A673 (cell line): ENCODE data around the gene CEACAM5. TPM values are rescaled to one million over a fixed set of nuclear protein-coding genes. Genes with fewer than 3 reads are reported as not detected.

Experiments
- BruUV-seq: library from RNA; stranded (reverse); fragments of 400-500 nt; replicated peaks from 2 replicates; lab custom pipeline; 2021; lab: Mats Ljungman, UMichigan
- CTCF ChIA-PET: fragments of 300-600 bp; sonication (Branson Sonifier 250); formaldehyde crosslinking; loops from one replicate; lab custom pipeline; 2022; ENCODE audit warnings: antibody characterized with exemption; lab: Charles Lee
- POLR2A ChIA-PET: fragments of 300-600 bp; sonication (Branson Sonifier 250); formaldehyde crosslinking; loops from one replicate; lab custom pipeline; 2022; ENCODE audit warnings: antibody characterized with exemption; ENCODE audit not compliant: low non-redundant PET; lab: Charles Lee
- DNase-seq: peaks from one replicate; pipeline ENCODE4 v3.0.0-alpha.2; 2015; ENCODE audit warnings: low spot score
- H3K27ac ChIP-seq: fragments of 200-600 bp; sonication (generic); 2 replicates; pipeline ENCODE4 v1.5.1; 2016; ENCODE audit warnings: mixed run types, low read depth, mild to moderate bottlenecking, mixed read lengths, antibody characterized with exemption, low read length; ENCODE audit not compliant: poor library complexity, severe bottlenecking
- H3K27me3 ChIP-seq: fragments of 200-600 bp; sonication (generic); replicated peaks from 2 replicates; pipeline ENCODE4 v1.6.1; 2017; ENCODE audit warnings: mixed run types, low read depth, mild to moderate bottlenecking, mixed read lengths, antibody characterized with exemption, low read length; ENCODE audit not compliant: insufficient read depth, poor library complexity
- H3K36me3 ChIP-seq: fragments of 200-600 bp; sonication (generic); 2 replicates; pipeline ENCODE4 v1.6.1; 2016; ENCODE audit warnings: mixed run types, mild to moderate bottlenecking, mixed read lengths, antibody characterized with exemption, low read length; ENCODE audit not compliant: insufficient read depth, poor library complexity, severe bottlenecking
- H3K4me1 ChIP-seq: fragments of 200-600 bp; sonication (generic); 2 replicates; pipeline ENCODE4 v1.6.1; 2017; ENCODE audit warnings: mixed run types, mild to moderate bottlenecking, mixed read lengths, antibody characterized with exemption, low read length; ENCODE audit not compliant: insufficient read depth, poor library complexity, severe bottlenecking
- H3K4me3 ChIP-seq: fragments of 200-600 bp; sonication (generic); 2 replicates; pipeline ENCODE4 v1.5.1; 2016; ENCODE audit warnings: low read depth, mixed run types, mild to moderate bottlenecking, mixed read lengths, low read length; ENCODE audit not compliant: poor library complexity, severe bottlenecking
- H3K9me3 ChIP-seq: fragments of 200-600 bp; sonication (generic); 2 replicates; pipeline ENCODE4 v1.6.1; 2016; ENCODE audit warnings: mixed run types, low read depth, mild to moderate bottlenecking, mixed read lengths, antibody characterized with exemption, low read length; ENCODE audit not compliant: poor library complexity, severe bottlenecking
- EZH2 ChIP-seq: fragments of 200-600 bp; sonication (generic); IDR thresholded peaks from 2 replicates; pipeline ENCODE4 v1.6.1; 2017; ENCODE audit warnings: borderline replicate concordance, low read depth, mild to moderate bottlenecking, mixed read lengths, antibody characterized with exemption, low read length; ENCODE audit not compliant: poor library complexity, severe bottlenecking
- intact Hi-C: fragments of 100-400 bp; cut with micrococcal nuclease; formaldehyde crosslinking; loops from one replicate; pipeline ENCODE4 v1.10.0; 2022; ENCODE audit not compliant: unreplicated experiment
- total RNA-seq: library from RNA; stranded (reverse); gene quantifications from 2 replicates; pipeline ENCODE4 v1.2.3, GENCODE V29; 2021
- TF ChIP-seq, protein P1 (sequence below): fragments of 300-800, 200-600 bp; sonication (generic); conservative IDR thresholded peaks from 2 replicates; pipeline ENCODE4 v1.5.1; 2017; ENCODE audit warnings: low read depth, mild to moderate bottlenecking, antibody characterized with exemption, low read length, moderate library complexity, mixed read lengths

The CEACAM5 gene
- total RNA-seq, 1 experiment from 2014 or later = 0.54 TPM

DNA sequence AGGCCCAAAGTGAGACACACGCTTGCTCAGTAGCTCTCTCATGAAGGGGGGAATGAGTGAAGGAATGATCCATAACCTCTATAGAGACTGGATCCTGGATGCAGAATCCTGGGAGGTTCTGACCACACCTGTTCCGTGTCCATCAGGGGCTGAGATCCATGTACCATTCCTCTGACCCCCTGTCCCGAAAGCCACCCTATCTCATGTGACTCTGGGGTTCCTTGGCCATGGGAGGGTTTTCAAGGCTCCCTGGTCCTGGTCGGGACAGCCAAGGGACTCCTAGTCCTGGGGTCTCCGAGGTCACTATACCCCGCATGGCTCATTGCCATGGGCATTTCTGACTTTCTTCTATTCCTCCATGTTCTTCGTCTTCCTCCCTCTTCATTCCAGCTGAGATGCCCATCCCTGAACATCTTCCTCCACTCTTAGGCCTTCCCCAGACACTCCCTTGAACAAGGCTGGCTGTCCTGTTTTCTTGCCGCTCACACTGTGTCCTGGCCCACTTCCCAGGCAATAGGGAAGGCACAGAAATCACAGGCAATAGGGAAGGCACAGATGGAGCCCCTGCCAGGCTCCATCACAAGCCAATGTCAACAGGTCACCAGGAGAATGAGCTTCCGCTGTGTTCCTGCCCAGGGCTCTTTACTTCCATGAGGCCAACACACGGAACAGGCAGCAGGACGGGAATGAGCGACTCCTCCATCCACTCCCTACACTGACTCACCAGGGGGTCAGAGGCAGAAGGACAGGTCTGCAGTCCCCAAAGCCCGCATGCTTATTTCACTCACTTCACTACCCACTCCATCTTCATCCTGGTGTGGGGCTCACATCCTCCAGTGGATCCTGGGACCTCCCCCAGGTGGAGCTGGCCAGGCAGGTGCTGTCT, 3.2 kb downstream of the CEACAM5 start:
- no peak for TF ChIP-seq EZH2
- TF ChIP-seq, protein P1, sequence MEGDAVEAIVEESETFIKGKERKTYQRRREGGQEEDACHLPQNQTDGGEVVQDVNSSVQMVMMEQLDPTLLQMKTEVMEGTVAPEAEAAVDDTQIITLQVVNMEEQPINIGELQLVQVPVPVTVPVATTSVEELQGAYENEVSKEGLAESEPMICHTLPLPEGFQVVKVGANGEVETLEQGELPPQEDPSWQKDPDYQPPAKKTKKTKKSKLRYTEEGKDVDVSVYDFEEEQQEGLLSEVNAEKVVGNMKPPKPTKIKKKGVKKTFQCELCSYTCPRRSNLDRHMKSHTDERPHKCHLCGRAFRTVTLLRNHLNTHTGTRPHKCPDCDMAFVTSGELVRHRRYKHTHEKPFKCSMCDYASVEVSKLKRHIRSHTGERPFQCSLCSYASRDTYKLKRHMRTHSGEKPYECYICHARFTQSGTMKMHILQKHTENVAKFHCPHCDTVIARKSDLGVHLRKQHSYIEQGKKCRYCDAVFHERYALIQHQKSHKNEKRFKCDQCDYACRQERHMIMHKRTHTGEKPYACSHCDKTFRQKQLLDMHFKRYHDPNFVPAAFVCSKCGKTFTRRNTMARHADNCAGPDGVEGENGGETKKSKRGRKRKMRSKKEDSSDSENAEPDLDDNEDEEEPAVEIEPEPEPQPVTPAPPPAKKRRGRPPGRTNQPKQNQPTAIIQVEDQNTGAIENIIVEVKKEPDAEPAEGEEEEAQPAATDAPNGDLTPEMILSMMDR = no peak
- DNase-seq = no peak
- H3K9me3 ChIP-seq = no peaks in the 10 kb centered on the region
- no peak overlapping the region for H3K27ac ChIP-seq
- intact Hi-C loops = no loop called here
- no peaks in the 10 kb centered on the region for H3K36me3 ChIP-seq
- no peak overlapping the region for H3K4me3 ChIP-seq
- CTCF ChIA-PET = no interaction called here
- H3K4me1 ChIP-seq = peaks cover 11% of the 10 kb centered on the region
- no peaks in the 10 kb centered on the region for H3K27me3 ChIP-seq
- BruUV-seq = no TSS peak
- POLR2A ChIA-PET = no interaction called here

DNA sequence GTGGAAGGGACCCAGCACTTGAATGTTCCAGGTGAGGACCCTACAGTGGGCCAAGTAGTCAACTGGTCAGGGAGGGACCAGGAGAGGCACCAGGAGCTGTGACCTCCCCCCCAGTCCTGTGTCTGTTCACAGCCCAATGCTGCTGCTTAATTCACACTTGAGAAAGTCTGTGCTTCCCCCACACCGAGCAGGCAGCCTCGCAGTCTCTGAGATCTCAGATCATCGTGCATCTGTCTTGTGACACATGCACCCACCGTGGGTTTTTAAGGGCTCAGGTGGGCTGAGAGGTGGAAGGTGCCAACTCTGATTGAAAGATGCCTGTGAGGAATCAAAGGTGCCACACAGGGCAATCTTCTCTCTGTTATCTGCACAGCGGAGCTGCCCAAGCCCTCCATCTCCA, 6.2 kb downstream of the CEACAM5 start:
- no TSS peak for BruUV-seq
- intact Hi-C loops = no loop called here
- TF ChIP-seq, protein P1 = no peak
- TF ChIP-seq EZH2 = no peak
- ChIA-PET POLR2A (no interaction called here), CTCF (no interaction called here)
- no peaks in the 10 kb centered on the region for H3K9me3 ChIP-seq
- H3K4me3 ChIP-seq = no peak overlapping the region
- no peaks in the 10 kb centered on the region for H3K27me3 ChIP-seq
- no peak for DNase-seq
- H3K27ac ChIP-seq = no peak overlapping the region
- no peaks in the 10 kb centered on the region for H3K36me3 ChIP-seq
- H3K4me1 ChIP-seq = no peaks in the 10 kb centered on the region

DNA sequence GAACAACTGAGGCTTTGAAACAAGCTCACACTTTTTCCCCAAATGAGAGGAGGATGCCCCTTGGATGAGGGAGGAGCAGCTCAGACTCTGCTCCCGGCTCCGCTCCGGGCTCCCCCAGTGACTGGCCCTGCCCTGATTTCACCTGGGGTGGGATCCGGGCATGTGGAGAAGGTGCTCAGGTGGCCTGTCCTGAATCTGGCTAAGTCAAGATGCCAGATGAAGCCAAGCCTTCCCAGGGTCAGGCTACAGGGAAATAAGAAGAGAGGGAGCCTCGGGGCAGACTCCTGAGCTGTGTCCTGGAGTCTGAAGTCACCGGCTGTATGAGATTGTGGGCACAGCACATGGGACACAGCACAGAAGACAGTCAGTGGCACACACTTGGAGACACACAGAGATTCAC, 10.3 kb downstream of the CEACAM5 start:
- Histone ChIP-seq H3K4me1 (no peaks in the 10 kb centered on the region), H3K27ac (no peak overlapping the region), H3K4me3 (no peak overlapping the region), H3K27me3 (no peaks in the 10 kb centered on the region), H3K9me3 (no peaks in the 10 kb centered on the region), H3K36me3 (no peaks in the 10 kb centered on the region)
- POLR2A ChIA-PET = no interaction called here
- no TSS peak for BruUV-seq
- intact Hi-C loops = no loop called here
- no peak for DNase-seq
- no peak for TF ChIP-seq EZH2
- TF ChIP-seq, protein P1 = no peak
- CTCF ChIA-PET = no interaction called here
